ENCODE data around the gene RNF14. TPM values are rescaled to one million over a fixed set of nuclear protein-coding genes. Genes with fewer than 3 reads are reported as not detected.

Gene RNF14
- total and polyA plus RNA-seq, 10 of the 15 experiments (the other 5 are each of a cell fraction or from before 2014, with no cell fraction given) = 13.2 to 41.8 (median 28.3) TPM

DNA sequence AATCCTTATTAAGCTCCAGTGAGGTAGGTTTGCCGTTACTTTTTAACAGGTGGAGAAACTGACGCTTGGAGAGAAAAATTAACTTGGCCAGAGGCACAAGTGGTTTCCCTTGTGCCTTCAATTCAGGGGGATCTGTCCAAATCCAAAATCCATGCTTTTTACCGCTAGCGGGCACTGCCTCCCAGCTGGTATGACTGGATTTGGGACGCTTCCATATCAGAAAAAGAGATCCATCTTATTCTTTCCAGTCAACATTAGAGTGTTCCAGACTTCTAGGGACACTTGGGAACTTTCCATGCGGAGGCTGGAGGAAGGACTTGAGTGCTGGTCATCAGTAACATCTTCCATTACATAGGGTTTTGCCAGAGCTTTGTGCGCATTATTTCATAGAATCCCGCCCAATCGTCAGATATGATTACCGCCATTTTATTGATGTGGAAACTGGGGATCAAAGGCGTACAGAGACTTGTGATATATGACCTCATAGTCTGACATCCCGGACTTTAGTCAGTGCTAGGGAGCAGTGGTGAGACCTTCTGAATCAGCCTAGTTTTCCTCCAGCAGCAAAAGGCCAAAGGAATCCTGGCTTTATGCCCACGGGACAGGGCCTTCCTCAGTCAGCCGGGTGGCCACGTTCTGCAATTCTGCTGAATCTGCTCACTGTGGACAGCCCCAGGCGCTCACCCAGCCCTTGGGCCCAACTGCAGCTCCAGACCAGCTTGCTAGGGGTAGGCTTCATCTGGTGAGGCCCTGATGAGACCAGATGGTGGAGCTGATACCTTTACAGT lies 45.0 kb downstream of the RNF14 start:
- POLR2A ChIA-PET = interaction anchor here (0.6 to 0.8 kb wide), 2 partner anchors 41 to 127 kb away, joined by 3 to 4 read pairs; no protein-coding TSS in a partner anchor
- SMC1A ChIA-PET (ENCODE audit: uncharacterized antibody, unreplicated experiment) = interaction anchor here (0.5 to 7.6 kb wide), 8 partner anchors 12 to 1076 kb away, joined by 3 to 67 read pairs (median 4); partner anchors contain the start of gene RNF14
- CTCF ChIA-PET = interaction anchor here (0.6 to 8.9 kb wide), 12 partner anchors 10 to 461 kb away, joined by 3 to 120 read pairs (median 8); partner anchors contain the start of gene RNF14
- 87% methylated on average over 16 of the region's 16 CpGs for WGBS (ENCODE audit: insufficient coverage, insufficient replicate concordance, low lambda C conversion rate, missing lambda C conversion rate)
- Histone ChIP-seq H2AFZ (ENCODE audit: control insufficient read depth, low read depth, low read length) (no peak overlapping the region), H3K27ac (ENCODE audit: control insufficient read depth, insufficient read depth) (no peak overlapping the region), H3K9ac (ENCODE audit: control insufficient read depth, insufficient read depth, low read length) (no peak overlapping the region), H3K27me3 (replicated peaks in 1 of 2; ENCODE audit: control insufficient read depth in 2 of 2, insufficient read depth in 2 of 2, low read length in 1 of 2) (peaks cover 0 to 2% of the 10 kb centered on the region in 2 experiments; a peak in 1 of 4 replicates), H3K9me3 (replicated peaks; ENCODE audit: control insufficient read depth, insufficient read depth, low read length) (no peaks in the 10 kb centered on the region), H3K4me1 (ENCODE audit: control insufficient read depth, insufficient read depth, low read length) (peaks cover 27% of the 10 kb centered on the region), H3K4me2 (ENCODE audit: control insufficient read depth, insufficient read depth) (no peak overlapping the region; the same call in 1 of the 2 replicates), H3K79me2 (ENCODE audit: control insufficient read depth, insufficient read depth, low read length) (no peaks in the 10 kb centered on the region), H3K36me3 (ENCODE audit: control insufficient read depth in 2 of 2, insufficient read depth in 2 of 2, low read length in 1 of 2) (no peaks in the 10 kb centered on the region), H3K4me3 (no peak overlapping the region), H4K20me1 (ENCODE audit: control insufficient read depth, insufficient read depth) (no peaks in the 10 kb centered on the region)
- RAD21 ChIA-PET (ENCODE audit: unreplicated experiment) = interaction anchor here (0.7 to 4.2 kb wide), 4 partner anchors 23 to 133 kb away, joined by 3 to 25 read pairs (median 9); partner anchors contain the start of gene RNF14
- in situ Hi-C loops (cut with MboI) (no loop called here), intact Hi-C loops (cut with micrococcal nuclease; ENCODE audit: unreplicated experiment) (loop anchor here (2.0 kb wide), 1 partner anchor 21 kb away; no protein-coding TSS in a partner anchor)
- no peak for DNase-seq (ENCODE audit: low read depth, low spot score)
- BruUV-seq (replicated peaks) = no TSS peak
- no peak for TF ChIP-seq ELK1 (IDR thresholded peaks at IDR 0.05; ENCODE audit: low read depth, low read length)
- no peak for TF ChIP-seq WRNIP1 (IDR thresholded peaks at IDR 0.05; ENCODE audit: borderline replicate concordance, low read depth, low read length)
- no peak for TF ChIP-seq TARDBP (IDR thresholded peaks at IDR 0.05; ENCODE audit: borderline replicate concordance)
- TF ChIP-seq YBX1 (IDR thresholded peaks at IDR 0.05) = no peak
- no peak for TF ChIP-seq MYB (IDR thresholded peaks at IDR 0.05; ENCODE audit: borderline replicate concordance, low read depth, low read length)
- TF ChIP-seq FOXM1 (IDR thresholded peaks at IDR 0.05; ENCODE audit: low read depth, low read length) = no peak
- TF ChIP-seq KAT2A (conservative IDR thresholded peaks at IDR 0.05; ENCODE audit: control insufficient read depth, low read depth, low read length) = no peak
- TF ChIP-seq CBFB (IDR thresholded peaks at IDR 0.05; ENCODE audit: low read depth) = no peak
- TF ChIP-seq ATF2 (IDR thresholded peaks at IDR 0.05; ENCODE audit: low read length) = no peak
- no peak for TF ChIP-seq JUNB (IDR thresholded peaks at IDR 0.05)
- no peak for TF ChIP-seq ZSCAN29 (IDR thresholded peaks at IDR 0.05)
- no peak for TF ChIP-seq BACH1 (IDR thresholded peaks at IDR 0.05; ENCODE audit: borderline replicate concordance)
- no peak for TF ChIP-seq RAD21 (IDR thresholded peaks at IDR 0.05; ENCODE audit: insufficient read depth, low read depth, low read length)
- no peak for TF ChIP-seq SREBF2 (IDR thresholded peaks at IDR 0.05; ENCODE audit: low read length)
- TF ChIP-seq TAF1 (IDR thresholded peaks at IDR 0.05; ENCODE audit: borderline replicate concordance, low read depth, low read length) = no peak
- no peak for TF ChIP-seq ZBTB40 (IDR thresholded peaks at IDR 0.05; ENCODE audit: borderline replicate concordance)
- no peak for TF ChIP-seq MYC (IDR thresholded peaks at IDR 0.05; ENCODE audit: insufficient read depth, insufficient read length, insufficient replicate concordance, low read length, severe bottlenecking)
- no peak for ATAC-seq
- no peak for FAIRE-seq
